ES-I3 (cell line): ENCODE measurements around the gene LRRC4.

Experiments
- H3K36me3 ChIP-seq: 2 replicates; pipeline ENCODE4 v1.6.1; 2013; ENCODE audit warnings: mild to moderate bottlenecking, low read length, control low read depth, moderate library complexity; ENCODE audit not compliant: insufficient read depth
- H3K4me1 ChIP-seq: 2 replicates; pipeline ENCODE4 v1.6.1; 2013; ENCODE audit warnings: mild to moderate bottlenecking, control low read depth, low read length; ENCODE audit not compliant: insufficient read depth
- H3K9ac ChIP-seq: 2 replicates; pipeline ENCODE4 v1.6.1; 2013; ENCODE audit warnings: low read depth, mild to moderate bottlenecking, low read length, moderate library complexity
- H3K9me3 ChIP-seq: 2 replicates; pipeline ENCODE4 v1.6.1; 2013; ENCODE audit warnings: mild to moderate bottlenecking, low read length, moderate library complexity; ENCODE audit not compliant: control insufficient read depth, insufficient read depth

The LRRC4 gene

GRCh38 chr7:127998671-127999070 lies 32.6 kb downstream of the LRRC4 start:
- H3K36me3 ChIP-seq, result no peaks in the 10 kb centered on the region

GRCh38 chr7:127997226-127997922 lies 33.9 kb downstream of the LRRC4 start:
- Histone ChIP-seq H3K9me3 (no peaks in the 10 kb centered on the region), H3K4me1 (peaks cover 15% of the 10 kb centered on the region), H3K9ac (no peak overlapping the region), H3K36me3 (no peaks in the 10 kb centered on the region)

More at GRCh38 chr7:127998671-127999070, 32.6 kb downstream of the LRRC4 start:
- Histone ChIP-seq H3K4me1 (peaks cover 15% of the 10 kb centered on the region), H3K9ac (no peak overlapping the region), H3K9me3 (no peaks in the 10 kb centered on the region)

- Histone ChIP-seq H3K4me1 (peaks cover 15% of the 10 kb centered on the region), H3K9ac (no peak overlapping the region), H3K36me3 (no peaks in the 10 kb centered on the region; the same call in 1 of the 2 replicates), H3K9me3 (no peaks in the 10 kb centered on the region)
Measured at GRCh38 chr7:127996253-127997071, 34.8 kb downstream of the LRRC4 start.

- Histone ChIP-seq H3K36me3 (no peaks in the 10 kb centered on the region; the same call in 1 of the 2 replicates), H3K9ac (no peak overlapping the region), H3K9me3 (no peaks in the 10 kb centered on the region), H3K4me1 (peaks cover 15% of the 10 kb centered on the region)
Measured at GRCh38 chr7:127995881-127996215, 35.4 kb downstream of the LRRC4 start.

- H3K9me3 ChIP-seq, result no peaks in the 10 kb centered on the region
- peaks cover 15% of the 10 kb centered on the region for H3K4me1 ChIP-seq
- H3K9ac ChIP-seq, result no peak overlapping the region
- H3K36me3 ChIP-seq, result no peaks in the 10 kb centered on the region; the same call in 1 of the 2 replicates
Measured at GRCh38 chr7:127995156-127995880, 35.9 kb downstream of the LRRC4 start.

- peaks cover 15% of the 10 kb centered on the region for H3K4me1 ChIP-seq
- no peaks in the 10 kb centered on the region for H3K9me3 ChIP-seq
- no peaks in the 10 kb centered on the region; the same call in 1 of the 2 replicates for H3K36me3 ChIP-seq
- H3K9ac ChIP-seq, result no peak overlapping the region
Measured at GRCh38 chr7:127993987-127994386, 37.2 kb downstream of the LRRC4 start.

GRCh38 chr7:127993317-127993716 lies 37.9 kb downstream of the LRRC4 start:
- no peak overlapping the region for H3K9ac ChIP-seq
- no peaks in the 10 kb centered on the region; the same call in 1 of the 2 replicates for H3K36me3 ChIP-seq
- peaks cover 15% of the 10 kb centered on the region for H3K4me1 ChIP-seq
- no peaks in the 10 kb centered on the region for H3K9me3 ChIP-seq

- H3K9ac ChIP-seq, result no peak overlapping the region
- H3K4me1 ChIP-seq, result peaks cover 7% of the 10 kb centered on the region; the same call in 1 of the 2 replicates
- no peaks in the 10 kb centered on the region for H3K9me3 ChIP-seq
- H3K36me3 ChIP-seq, result no peaks in the 10 kb centered on the region; the same call in 1 of the 2 replicates
Measured at GRCh38 chr7:127988751-127989150, 42.5 kb downstream of the LRRC4 start.

GRCh38 chr7:127986581-127987521 lies 44.4 kb downstream of the LRRC4 start:
- Histone ChIP-seq H3K4me1 (peaks cover 7% of the 10 kb centered on the region; the same call in 1 of the 2 replicates), H3K9ac (no peak overlapping the region), H3K9me3 (no peaks in the 10 kb centered on the region), H3K36me3 (no peaks in the 10 kb centered on the region; the same call in 1 of the 2 replicates)

- Histone ChIP-seq H3K4me1 (peaks cover 7% of the 10 kb centered on the region; the same call in 1 of the 2 replicates), H3K36me3 (no peaks in the 10 kb centered on the region; the same call in 1 of the 2 replicates), H3K9me3 (peaks cover 4% of the 10 kb centered on the region; the same call in 1 of the 2 replicates), H3K9ac (no peak overlapping the region)
Measured at GRCh38 chr7:127983804-127984332, 47.4 kb downstream of the LRRC4 start.

- peaks cover 7% of the 10 kb centered on the region; the same call in 1 of the 2 replicates for H3K4me1 ChIP-seq
- no peaks in the 10 kb centered on the region; the same call in 1 of the 2 replicates for H3K36me3 ChIP-seq
- H3K9me3 ChIP-seq, result peaks cover 10% of the 10 kb centered on the region
- H3K9ac ChIP-seq, result no peak overlapping the region
Measured at GRCh38 chr7:127981965-127982364, 49.3 kb downstream of the LRRC4 start.

GRCh38 chr7:127980901-127981300 lies 50.3 kb downstream of the LRRC4 start:
- no peaks in the 10 kb centered on the region for H3K36me3 ChIP-seq
- peaks cover 2% of the 10 kb centered on the region; the same call in 1 of the 2 replicates for H3K4me1 ChIP-seq
- H3K9me3 ChIP-seq, result peaks cover 10% of the 10 kb centered on the region
- H3K9ac ChIP-seq, result no peak overlapping the region

- H3K9me3 ChIP-seq, result peaks cover 10% of the 10 kb centered on the region
- no peaks in the 10 kb centered on the region; the same call in 1 of the 2 replicates for H3K4me1 ChIP-seq
- H3K36me3 ChIP-seq, result no peaks in the 10 kb centered on the region
- H3K9ac ChIP-seq, result no peak overlapping the region
Measured at GRCh38 chr7:127979728-127980126, 51.5 kb downstream of the LRRC4 start.
